Measurements from ENCODE around the gene DDIAS.

- TF ChIP-seq CTCF (conservative IDR thresholded peaks at IDR 0.05; ENCODE audit: low read length) = no peak
- no peak for TF ChIP-seq EZH2phosphoT487 (IDR thresholded peaks at IDR 0.05; ENCODE audit: borderline replicate concordance)
Observed at GRCh38 chr11:82902880-82903279, 1.3 kb downstream of the DDIAS start.
